Upper lobe of right lung (tissue), 1 donor: ENCODE measurements around the gene MAP6. TPM values are rescaled to one million over a fixed set of nuclear protein-coding genes. Genes with fewer than 3 reads are reported as not detected.
A peak's percentile ranks its signal among the peaks of the same experiment; 100 is the strongest.

Source experiments
- ATAC-seq: fragments of 200-7000 bp; cut with Tn5 transposase; one replicate; pipeline ENCODE4 v1.9.1; 2020; ENCODE audit warnings: mild to moderate bottlenecking, moderate library complexity
- DNase-seq: peaks from one replicate; pipeline ENCODE4 v3.0.0-alpha.2; 2020
- H3K27ac ChIP-seq: fragments of 200-600 bp; one replicate; pipeline ENCODE4 v1.8.0; 2022
- H3K27me3 ChIP-seq: fragments of 200-600 bp; one replicate; pipeline ENCODE4 v1.8.0; 2022; ENCODE audit warnings: mild to moderate bottlenecking
- H3K36me3 ChIP-seq: fragments of 200-600 bp; one replicate; pipeline ENCODE4 v1.8.0; 2022
- H3K4me1 ChIP-seq: fragments of 200-600 bp; one replicate; pipeline ENCODE4 v1.8.0; 2022
- H3K4me3 ChIP-seq: fragments of 200-600 bp; one replicate; pipeline ENCODE4 v1.8.0; 2022; ENCODE audit warnings: mild to moderate bottlenecking
- H3K9me3 ChIP-seq: fragments of 200-600 bp; one replicate; pipeline ENCODE4 v1.8.0; 2022
- CTCF ChIP-seq: fragments of 200-600 bp; IDR thresholded peaks from one replicate; pipeline ENCODE4 v1.8.0; 2022; ENCODE audit warnings: antibody characterized with exemption
- intact Hi-C: fragments of 100-400 bp; cut with DNase I; formaldehyde crosslinking; loops from one replicate; pipeline ENCODE4 v1.11.0; 2022
- total RNA-seq: library from RNA; stranded (reverse); fragmentation: NEBNext Ultra II Directional; extraction: Animal tissue kit (Norgen Biotek cat#: 25700); gene quantifications from one replicate; pipeline ENCODE4 v1.2.1, GENCODE V29; 2021
- donor health status: DM: no; HTN: yes; CAD: no; lungs with severe emphysema.

MAP6 gene
- total RNA-seq, 1 donor from 2014 or later: 5.8 TPM

GRCh38 chr11:75626889-75627529, 41.8 kb downstream of the MAP6 start:
- Histone ChIP-seq H3K4me1 (no peaks in the 10 kb centered on the region), H3K27ac (no peak overlapping the region), H3K9me3 (no peaks in the 10 kb centered on the region), H3K36me3 (no peaks in the 10 kb centered on the region), H3K4me3 (no peak overlapping the region), H3K27me3 (no peaks in the 10 kb centered on the region)
- DNase-seq (no peak), ATAC-seq (no peak)
- intact Hi-C loops: no loop called here
- TF ChIP-seq CTCF: no peak

GRCh38 chr11:75625991-75626888, 42.6 kb downstream of the MAP6 start:
- ATAC-seq (peak; percentile 87), DNase-seq (no peak)
- no peak for TF ChIP-seq CTCF
- Histone ChIP-seq H3K36me3 (no peaks in the 10 kb centered on the region), H3K4me1 (no peaks in the 10 kb centered on the region), H3K27me3 (no peaks in the 10 kb centered on the region), H3K27ac (no peak overlapping the region), H3K9me3 (no peaks in the 10 kb centered on the region), H3K4me3 (no peak overlapping the region)
- intact Hi-C loops: no loop called here

GRCh38 chr11:75625021-75625420, 43.8 kb downstream of the MAP6 start:
- intact Hi-C loops: no loop called here
- H3K4me1 ChIP-seq: no peaks in the 10 kb centered on the region
- no peak overlapping the region for H3K4me3 ChIP-seq
- DNase-seq: no peak
- no peaks in the 10 kb centered on the region for H3K9me3 ChIP-seq
- H3K27me3 ChIP-seq: no peaks in the 10 kb centered on the region
- H3K27ac ChIP-seq: no peak overlapping the region
- peak; percentile 47 for ATAC-seq
- TF ChIP-seq CTCF: no peak
- H3K36me3 ChIP-seq: no peaks in the 10 kb centered on the region

GRCh38 chr11:75616281-75616680, 52.6 kb downstream of the MAP6 start:
- ATAC-seq (no peak), DNase-seq (no peak)
- Histone ChIP-seq H3K27me3 (no peaks in the 10 kb centered on the region), H3K36me3 (no peaks in the 10 kb centered on the region), H3K4me3 (no peak overlapping the region), H3K27ac (no peak overlapping the region), H3K9me3 (no peaks in the 10 kb centered on the region), H3K4me1 (no peaks in the 10 kb centered on the region)
- intact Hi-C loops: no loop called here
- TF ChIP-seq CTCF: no peak

GRCh38 chr11:75615751-75616150, 53.1 kb downstream of the MAP6 start:
- intact Hi-C loops: no loop called here
- ATAC-seq (no peak), DNase-seq (no peak)
- Histone ChIP-seq H3K27me3 (no peaks in the 10 kb centered on the region), H3K9me3 (no peaks in the 10 kb centered on the region), H3K36me3 (no peaks in the 10 kb centered on the region), H3K27ac (no peak overlapping the region), H3K4me3 (no peak overlapping the region), H3K4me1 (no peaks in the 10 kb centered on the region)
- no peak for TF ChIP-seq CTCF
